ENCODE results near the gene ARHGAP15.

Gene ARHGAP15

GRCh38 chr2:143764261-143764660, 635.0 kb downstream of the ARHGAP15 start:
- DNase-seq (ENCODE audit: low read depth in 2 of 2), result no peak

- DNase-seq (ENCODE audit: low read depth in 2 of 2), result no peak
Measured at GRCh38 chr2:143764706-143765105, 635.5 kb downstream of the ARHGAP15 start.

GRCh38 chr2:143768991-143769390, 639.8 kb downstream of the ARHGAP15 start:
- no peak for DNase-seq (ENCODE audit: low read depth in 2 of 2)

- no peak for DNase-seq (ENCODE audit: low read depth in 2 of 2)
Measured at GRCh38 chr2:143771939-143772338, 642.7 kb downstream of the ARHGAP15 start.

GRCh38 chr2:143776526-143777297, 647.5 kb downstream of the ARHGAP15 start:
- no peak for DNase-seq (ENCODE audit: low read depth in 2 of 2)

GRCh38 chr2:143779021-143779420, 649.8 kb downstream of the ARHGAP15 start:
- DNase-seq (ENCODE audit: low read depth in 2 of 2), result no peak

GRCh38 chr2:143786026-143786765, 657.0 kb downstream of the ARHGAP15 start:
- no peak for DNase-seq (ENCODE audit: low read depth in 2 of 2)

- DNase-seq (ENCODE audit: low read depth in 2 of 2), result no peak
Measured at GRCh38 chr2:143787674-143788073, 658.5 kb downstream of the ARHGAP15 start.

- no peak for DNase-seq (ENCODE audit: low read depth in 2 of 2)
Measured at GRCh38 chr2:143792602-143793001, 663.4 kb downstream of the ARHGAP15 start.

- no peak for DNase-seq (ENCODE audit: low read depth in 2 of 2)
Measured at GRCh38 chr2:143793381-143793780, 664.2 kb downstream of the ARHGAP15 start.

GRCh38 chr2:143796051-143796450, 666.8 kb downstream of the ARHGAP15 start:
- no peak for DNase-seq (ENCODE audit: low read depth in 2 of 2)

- DNase-seq (ENCODE audit: low read depth in 2 of 2), result no peak
Measured at GRCh38 chr2:143801561-143801960, 672.3 kb downstream of the ARHGAP15 start.

GRCh38 chr2:143802242-143802641, 673.0 kb downstream of the ARHGAP15 start:
- DNase-seq (ENCODE audit: low read depth in 2 of 2), result no peak

- no peak for DNase-seq (ENCODE audit: low read depth in 2 of 2)
Measured at GRCh38 chr2:143802871-143803650, 673.8 kb downstream of the ARHGAP15 start.

- DNase-seq (ENCODE audit: low read depth in 2 of 2), result no peak
Measured at GRCh38 chr2:143803936-143804335, 674.7 kb downstream of the ARHGAP15 start.

GRCh38 chr2:143805666-143806065, 676.4 kb downstream of the ARHGAP15 start:
- no peak for DNase-seq (ENCODE audit: low read depth in 2 of 2)

- DNase-seq (ENCODE audit: low read depth in 2 of 2), result no peak
Measured at GRCh38 chr2:143807192-143807591, 678.0 kb downstream of the ARHGAP15 start.

GRCh38 chr2:143807671-143808070, 678.5 kb downstream of the ARHGAP15 start:
- DNase-seq (ENCODE audit: low read depth in 2 of 2), result no peak

GRCh38 chr2:143808166-143808565, 678.9 kb downstream of the ARHGAP15 start:
- DNase-seq (ENCODE audit: low read depth in 2 of 2), result no peak

GRCh38 chr2:143815082-143815481, 685.9 kb downstream of the ARHGAP15 start:
- DNase-seq (ENCODE audit: low read depth in 2 of 2), result no peak

- no peak for DNase-seq (ENCODE audit: low read depth in 2 of 2)
Measured at GRCh38 chr2:143816916-143817315, 687.7 kb downstream of the ARHGAP15 start.

All from stimulated activated CD4-positive, alpha-beta T cell treated with anti-CD3 and anti-CD28 coated beads, Interleukin-15, amount 100 ng/mL, for 48 hours (primary cell).